Psoas muscle (tissue), 8 donors: Measurements from ENCODE around the gene TK1. TPM values are rescaled to one million over a fixed set of nuclear protein-coding genes. Genes with fewer than 3 reads are reported as not detected.

Experiments used
- ATAC-seq, 4 donors: fragments of 200-7000 bp; cut with Tn5 transposase; one replicate each; pipeline ENCODE4 v1.9.1; 2020; ENCODE audit warnings: moderate library complexity in 3 of 4, mild to moderate bottlenecking in 2 of 4
- DNase-seq, 2 donors: peaks; one replicate each; pipeline ENCODE4 v3.0.0-alpha.2; 2020
- H3K27ac ChIP-seq: fragments of 200-600 bp; one replicate; pipeline ENCODE4 v1.8.0; 2022
- H3K27me3 ChIP-seq, 3 donors: fragments of 200-600 bp in 1 of 3; one replicate each; pipeline versions ENCODE4 v1.6.1 to v1.8.0; 2013 to 2022; ENCODE audit warnings: low read length in 2 of 3, mild to moderate bottlenecking in 2 of 3, moderate library complexity in 1 of 3; ENCODE audit not compliant: insufficient read depth in 3 of 3
- H3K36me3 ChIP-seq, 2 donors: fragments of 200-600 bp in 1 of 2; one replicate each; pipeline versions ENCODE4 v1.6.1 to v1.8.0; 2013 to 2022; ENCODE audit warnings: low read depth in 1 of 2, mild to moderate bottlenecking in 1 of 2, moderate library complexity in 1 of 2; ENCODE audit not compliant: insufficient read depth in 1 of 2
- H3K4me1 ChIP-seq: fragments of 200-600 bp; one replicate; pipeline ENCODE4 v1.8.0; 2022
- H3K4me3 ChIP-seq: fragments of 200-600 bp; one replicate; pipeline ENCODE4 v1.8.0; 2022; ENCODE audit warnings: mild to moderate bottlenecking
- H3K9me3 ChIP-seq: fragments of 200-600 bp; one replicate; pipeline ENCODE4 v1.8.0; 2022
- WGBS, 3 donors: extraction: QIAGEN DNeasy Blood & Tissue Kit; methylation state at CpG; one replicate each; pipeline versions ENCODE4 v1.1.6 to v1.1.7; 2013; 5-methylcytosine and 5-hydroxymethylcytosine counted together
- intact Hi-C, 2 donors: fragments of 100-400 bp; cut with DNase I; formaldehyde crosslinking; loops; one replicate each; pipeline versions ENCODE4 v1.11.0 to v1.14.2; 2022
- polyA plus RNA-seq, 3 donors: library from polyadenylated mRNA; stranded (reverse); fragments of 200-250 nt; gene quantifications; one replicate each; pipeline ENCODE4 v1.2.3, GENCODE V29; 2013
- total RNA-seq, 4 donors: library from RNA; stranded (reverse); fragmentation: NEBNext Ultra II Directional in 2 of 4; extraction: Animal tissue kit (Norgen Biotek cat#: 25700) in 2 of 4; gene quantifications; one replicate each; pipeline versions ENCODE4 v1.2.1 to v1.2.4, GENCODE V29; 2021 to 2023
- TF ChIP-seq, protein P1 (sequence below): fragments of 200-600 bp; IDR thresholded peaks from one replicate; pipeline ENCODE4 v1.8.0; 2022; ENCODE audit warnings: antibody characterized with exemption
- donor health status: healthy with polysubstance abuse.
- donor health status: DM: no; HTN: no; CAD: no; lungs with moderate emphysema.
- donor health status: Bipolar disorder and iron deficiency.
- donor health status: healthy.
- donor health status: DM: yes; HTN: yes; CAD: no.
- donor health status: DM: no; HTN: no; CAD: no.
- donor health status: DM: no; HTN: no; CAD: no.
- donor health status: DM: yes; HTN: yes; CAD: no.

TK1 gene
- total and polyA plus RNA-seq, 7 donors: 0.68 to 3.1 (median 1.5) TPM

DNA sequence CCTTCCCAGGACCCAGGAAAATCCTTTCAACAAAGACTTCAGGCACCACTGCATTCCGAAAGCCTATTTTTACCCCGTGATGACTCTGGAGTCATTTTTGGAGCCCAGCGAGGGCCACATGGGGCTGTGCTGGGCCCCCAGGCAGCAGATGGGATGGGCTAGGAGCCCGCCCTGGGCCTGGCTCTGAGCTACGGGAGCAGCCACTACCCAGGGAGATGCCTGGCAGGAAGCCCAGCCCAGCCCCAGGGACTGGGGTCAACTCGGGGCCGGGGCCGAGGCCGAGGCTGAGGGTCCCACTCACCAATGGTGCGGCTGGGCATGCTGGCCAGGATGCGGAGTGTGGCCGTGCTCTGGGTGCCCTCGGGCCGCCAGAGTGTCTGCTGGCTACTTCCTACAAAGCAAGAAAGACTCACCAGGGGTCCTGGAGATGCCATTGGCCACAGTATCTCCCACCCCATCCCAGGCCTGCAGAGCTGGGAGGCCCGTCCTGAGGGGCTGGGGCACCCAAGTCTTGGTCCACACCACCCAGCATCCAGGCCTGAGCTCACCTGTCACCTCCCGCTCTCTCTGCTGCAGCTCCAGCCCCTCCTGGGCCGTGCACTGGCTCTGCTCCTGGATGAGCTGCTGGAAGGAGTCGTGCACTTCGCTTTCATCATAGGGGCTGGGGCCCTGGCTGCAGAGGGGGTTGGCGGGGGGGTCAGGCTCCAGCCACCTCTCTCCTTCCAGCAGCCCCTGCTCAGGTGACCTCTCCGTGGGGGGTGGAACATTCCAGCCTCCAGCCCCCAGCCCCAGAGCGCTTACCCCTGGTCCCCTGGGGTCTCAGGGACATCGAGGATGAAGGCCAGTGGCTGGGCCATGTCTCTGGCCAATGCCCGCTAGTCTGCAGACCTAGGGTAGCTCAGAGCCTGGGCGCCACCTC is 60.6 kb downstream of the TK1 start:
- H3K4me1 ChIP-seq: peaks cover 9% of the 10 kb centered on the region
- 59 to 67% (median 61%) methylated on average over 25 of the region's 25 CpGs for WGBS, 3 donors
- intact Hi-C loops: no loop called here

DNA sequence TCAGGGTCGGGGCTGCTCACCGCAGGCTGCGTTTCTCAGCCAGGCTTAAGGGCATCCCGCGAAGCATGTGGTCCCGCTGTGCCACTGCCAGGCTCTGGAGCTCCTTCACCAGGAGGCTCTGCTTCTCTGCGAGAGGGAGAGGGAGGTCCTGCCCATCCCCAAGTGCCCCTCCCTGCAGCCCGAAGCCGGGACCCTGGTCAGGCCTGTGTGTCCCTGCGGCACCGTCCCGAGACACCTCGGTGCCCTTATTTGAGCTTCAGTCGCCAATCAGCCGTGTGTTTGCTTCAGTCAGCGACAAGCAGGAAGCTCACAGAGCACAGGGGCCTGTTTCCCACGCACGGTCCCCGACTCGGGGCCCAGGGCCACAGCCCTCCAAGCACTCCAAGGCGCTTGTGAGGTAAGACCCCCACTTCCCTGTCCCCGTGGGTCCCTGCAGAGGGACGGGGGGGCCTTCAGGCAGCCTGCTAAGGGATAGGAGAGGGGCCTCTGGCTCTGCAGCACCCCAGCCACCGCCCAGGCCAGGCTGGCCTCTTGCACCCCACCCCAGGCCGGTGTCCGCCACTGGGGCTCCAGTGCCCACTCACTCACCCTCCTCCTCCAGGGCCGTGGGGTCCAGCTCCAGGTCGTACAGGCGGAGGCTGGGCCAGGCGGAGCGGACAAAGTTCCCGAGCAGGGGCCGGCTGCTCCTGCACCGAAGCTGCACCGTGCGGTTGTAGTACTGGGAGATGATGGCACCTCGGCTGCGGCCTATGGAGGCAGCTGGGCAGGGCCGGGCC is 61.5 kb downstream of the TK1 start:
- peak overlapping the region; percentile 11 for H3K4me3 ChIP-seq
- intact Hi-C loops: no loop called here
- ATAC-seq: no peak
- no peaks in the 10 kb centered on the region for H3K36me3 ChIP-seq
- peak in 1 of 2 donors; percentile 52 for DNase-seq
- TF ChIP-seq, protein P1, sequence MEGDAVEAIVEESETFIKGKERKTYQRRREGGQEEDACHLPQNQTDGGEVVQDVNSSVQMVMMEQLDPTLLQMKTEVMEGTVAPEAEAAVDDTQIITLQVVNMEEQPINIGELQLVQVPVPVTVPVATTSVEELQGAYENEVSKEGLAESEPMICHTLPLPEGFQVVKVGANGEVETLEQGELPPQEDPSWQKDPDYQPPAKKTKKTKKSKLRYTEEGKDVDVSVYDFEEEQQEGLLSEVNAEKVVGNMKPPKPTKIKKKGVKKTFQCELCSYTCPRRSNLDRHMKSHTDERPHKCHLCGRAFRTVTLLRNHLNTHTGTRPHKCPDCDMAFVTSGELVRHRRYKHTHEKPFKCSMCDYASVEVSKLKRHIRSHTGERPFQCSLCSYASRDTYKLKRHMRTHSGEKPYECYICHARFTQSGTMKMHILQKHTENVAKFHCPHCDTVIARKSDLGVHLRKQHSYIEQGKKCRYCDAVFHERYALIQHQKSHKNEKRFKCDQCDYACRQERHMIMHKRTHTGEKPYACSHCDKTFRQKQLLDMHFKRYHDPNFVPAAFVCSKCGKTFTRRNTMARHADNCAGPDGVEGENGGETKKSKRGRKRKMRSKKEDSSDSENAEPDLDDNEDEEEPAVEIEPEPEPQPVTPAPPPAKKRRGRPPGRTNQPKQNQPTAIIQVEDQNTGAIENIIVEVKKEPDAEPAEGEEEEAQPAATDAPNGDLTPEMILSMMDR: no peak
- WGBS, 3 donors: 78 to 87% (median 80%) methylated on average over 33 to 39 of the region's 39 CpGs
- no peak overlapping the region for H3K27ac ChIP-seq
- H3K4me1 ChIP-seq: peaks cover 9% of the 10 kb centered on the region
- H3K27me3 ChIP-seq: peaks cover 0 to 35% (median 11%) of the 10 kb centered on the region in 3 donors
- H3K9me3 ChIP-seq: no peaks in the 10 kb centered on the region

More for the DNA sequence above, 60.6 kb downstream of the TK1 start:
- peak overlapping the region; percentile 61 for H3K27ac ChIP-seq
- H3K9me3 ChIP-seq: no peaks in the 10 kb centered on the region
- no peaks in the 10 kb centered on the region for H3K36me3 ChIP-seq
- TF ChIP-seq, protein P1: no peak
- peak overlapping the region; percentile 78 for H3K4me3 ChIP-seq
- no peak for ATAC-seq
- DNase-seq: peak in 1 of 2 donors; percentile 64
- H3K27me3 ChIP-seq: peaks cover 0 to 44% (median 13%) of the 10 kb centered on the region in 3 donors

DNA sequence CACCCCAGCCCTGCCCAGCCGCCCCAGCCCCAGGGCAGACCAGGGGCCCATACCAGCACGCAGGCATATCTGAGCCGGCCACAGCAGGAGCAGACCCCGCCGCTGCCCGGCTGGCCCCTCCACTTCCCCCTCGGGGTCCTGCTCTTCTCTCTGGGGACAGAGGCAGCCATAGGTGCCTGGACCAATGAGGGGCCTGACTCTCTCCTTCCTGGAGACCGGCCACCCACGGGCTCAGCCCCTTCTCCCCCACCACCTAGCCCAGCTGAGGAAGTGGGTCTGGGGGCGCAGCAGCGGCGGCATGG is 62.1 kb downstream of the TK1 start:
- peak overlapping the region; percentile 11 for H3K4me3 ChIP-seq
- DNase-seq (no peak), ATAC-seq (no peak)
- H3K9me3 ChIP-seq: no peaks in the 10 kb centered on the region
- no peaks in the 10 kb centered on the region for H3K36me3 ChIP-seq
- TF ChIP-seq, protein P1: no peak
- intact Hi-C loops: no loop called here
- H3K27me3 ChIP-seq: peaks cover 0 to 30% (median 11%) of the 10 kb centered on the region in 3 donors
- H3K27ac ChIP-seq: no peak overlapping the region
- WGBS, 3 donors: 81 to 90% (median 89%) methylated on average over 10 to 12 of the region's 12 CpGs
- H3K4me1 ChIP-seq: peaks cover 9% of the 10 kb centered on the region

Other genes starting within 250 kb of the TK1 start
- gene TNRC6C, start 228.3 kb downstream of the TK1 start, total RNA-seq: 10 to 100 TPM; 11.4 to 22.4 (median 13.6) TPM
- gene TNRC6C, start 228.3 kb downstream of the TK1 start, polyA plus RNA-seq: 1 to 10 TPM; 1.2 to 5.4 (median 1.4) TPM
- 10 to 100 TPM in 1 of 4 donors, 1 to 10 TPM in 3; 6.1 to 11.0 (median 7.9) TPM for gene TMC6, start 58.3 kb downstream of the TK1 start, total RNA-seq
- gene TMC6, start 58.3 kb downstream of the TK1 start, polyA plus RNA-seq: 1 to 10 TPM; 2.7 to 3.9 (median 2.8) TPM
- gene TMC8, start 56.3 kb downstream of the TK1 start, total RNA-seq: 1 to 10 TPM in 3 of 4 donors, under 1 TPM in 1; 0.89 to 2.8 (median 1.9) TPM
- under 1 TPM; 0.30 to 0.79 (median 0.43) TPM for gene TMC8, start 56.3 kb downstream of the TK1 start, polyA plus RNA-seq
- gene C17orf99, start 40.7 kb downstream of the TK1 start, total RNA-seq: not detected
- gene C17orf99, start 40.7 kb downstream of the TK1 start, polyA plus RNA-seq: not detected
- gene SYNGR2, start 18.5 kb downstream of the TK1 start, total RNA-seq: 100 to 1,000 TPM; 134 to 313 (median 192) TPM
- gene SYNGR2, start 18.5 kb downstream of the TK1 start, polyA plus RNA-seq: 100 to 1,000 TPM in 2 of 3 donors, 10 to 100 TPM in 1; 61.7 to 181 (median 120) TPM
- 10 to 100 TPM in 2 of 4 donors, 1 to 10 TPM in 2; 7.4 to 20.8 (median 12.1) TPM for gene AFMID, start 310 bp upstream of the TK1 start, total RNA-seq
- 1 to 10 TPM; 8.1 to 9.9 (median 9.3) TPM for gene AFMID, start 310 bp upstream of the TK1 start, polyA plus RNA-seq
- under 1 TPM in 2 of 4 donors, not detected in 2; 0.12 to 0.34 TPM for gene BIRC5, start 27.2 kb upstream of the TK1 start, total RNA-seq
- under 1 TPM; 0.06 to 0.96 (median 0.23) TPM for gene BIRC5, start 27.2 kb upstream of the TK1 start, polyA plus RNA-seq
- gene TMEM235, start 44.6 kb upstream of the TK1 start, total RNA-seq: not detected
- not detected for gene TMEM235, start 44.6 kb upstream of the TK1 start, polyA plus RNA-seq
- gene SOCS3, start 173.0 kb upstream of the TK1 start, total RNA-seq: 10 to 100 TPM in 3 of 4 donors, 1 to 10 TPM in 1; 8.5 to 43.5 (median 23.6) TPM
- gene SOCS3, start 173.0 kb upstream of the TK1 start, polyA plus RNA-seq: 10 to 100 TPM in 1 of 3 donors, 1 to 10 TPM in 2; 5.3 to 24.4 (median 7.5) TPM
- 10 to 100 TPM; 15.0 to 24.2 (median 20.3) TPM for gene PGS1, start 191.6 kb upstream of the TK1 start, total RNA-seq
- gene PGS1, start 191.6 kb upstream of the TK1 start, polyA plus RNA-seq: 10 to 100 TPM; 10.2 to 16.3 (median 15.5) TPM